Measurements from ENCODE around the gene TIMD4.

DNA sequence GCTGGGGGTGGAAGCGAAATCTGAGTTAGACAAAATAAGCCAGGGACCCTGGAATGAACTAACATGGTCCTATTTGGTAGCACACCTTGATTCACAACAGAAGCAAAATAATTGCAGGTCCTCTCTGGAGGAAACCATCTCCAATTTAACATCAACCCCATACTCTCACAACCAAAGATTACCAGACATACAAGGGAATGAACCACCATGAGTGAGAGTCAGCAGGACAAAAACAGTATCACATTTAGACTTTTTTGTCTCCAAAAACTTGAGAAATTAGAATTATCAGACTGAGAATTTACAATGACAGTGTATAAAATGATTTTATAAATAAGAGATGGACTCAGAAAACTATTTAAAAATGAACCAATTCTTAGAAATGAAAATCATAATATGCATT lies 91.8 kb downstream of the TIMD4 start:
- TF ChIP-seq, protein P1, sequence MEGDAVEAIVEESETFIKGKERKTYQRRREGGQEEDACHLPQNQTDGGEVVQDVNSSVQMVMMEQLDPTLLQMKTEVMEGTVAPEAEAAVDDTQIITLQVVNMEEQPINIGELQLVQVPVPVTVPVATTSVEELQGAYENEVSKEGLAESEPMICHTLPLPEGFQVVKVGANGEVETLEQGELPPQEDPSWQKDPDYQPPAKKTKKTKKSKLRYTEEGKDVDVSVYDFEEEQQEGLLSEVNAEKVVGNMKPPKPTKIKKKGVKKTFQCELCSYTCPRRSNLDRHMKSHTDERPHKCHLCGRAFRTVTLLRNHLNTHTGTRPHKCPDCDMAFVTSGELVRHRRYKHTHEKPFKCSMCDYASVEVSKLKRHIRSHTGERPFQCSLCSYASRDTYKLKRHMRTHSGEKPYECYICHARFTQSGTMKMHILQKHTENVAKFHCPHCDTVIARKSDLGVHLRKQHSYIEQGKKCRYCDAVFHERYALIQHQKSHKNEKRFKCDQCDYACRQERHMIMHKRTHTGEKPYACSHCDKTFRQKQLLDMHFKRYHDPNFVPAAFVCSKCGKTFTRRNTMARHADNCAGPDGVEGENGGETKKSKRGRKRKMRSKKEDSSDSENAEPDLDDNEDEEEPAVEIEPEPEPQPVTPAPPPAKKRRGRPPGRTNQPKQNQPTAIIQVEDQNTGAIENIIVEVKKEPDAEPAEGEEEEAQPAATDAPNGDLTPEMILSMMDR (IDR thresholded peaks at IDR 0.05; ENCODE audit: poor library complexity, severe bottlenecking) = no peak
- TF ChIP-seq REST (IDR thresholded peaks at IDR 0.05; ENCODE audit: borderline replicate concordance) (no peak), RAD21 (conservative IDR thresholded peaks at IDR 0.05) (no peak), POLR2AphosphoS5 (IDR thresholded peaks at IDR 0.05) (no peak)

All from neural cell (in vitro differentiated cells).